ENCODE data around the gene ZBP1.

Gene ZBP1

GRCh38 chr20:57586370-57586793 is 33.8 kb downstream of the ZBP1 start:
- no CpG with 5 or more reads among the region's 8 CpGs for WGBS (ENCODE audit: extremely low coverage, insufficient coverage, insufficient read length)

GRCh38 chr20:57585466-57586213 is 34.6 kb downstream of the ZBP1 start:
- Histone ChIP-seq H3K23ac (ENCODE audit: low read length) (no peak overlapping the region), H3K18ac (ENCODE audit: low read length) (no peak overlapping the region), H3K27me3 (ENCODE audit: insufficient read depth, low read length) (no peaks in the 10 kb centered on the region), H3K36me3 (ENCODE audit: control insufficient read depth in 1 of 2, insufficient read depth in 2 of 2, low read length in 2 of 2) (no peaks in the 10 kb centered on the region), H2BK5ac (ENCODE audit: low read depth, low read length, poor library complexity) (no peak overlapping the region), H4K12ac (ENCODE audit: low read depth, low read length) (no peak overlapping the region), H3K79me1 (ENCODE audit: low read length) (no peaks in the 10 kb centered on the region), H3K79me2 (ENCODE audit: control insufficient read depth, insufficient read depth, low read length, poor library complexity) (no peaks in the 10 kb centered on the region), H3K27ac (ENCODE audit: low read depth, low read length) (no peak overlapping the region), H3K9me3 (ENCODE audit: insufficient read depth, low read depth, low read length) (peaks cover 9% of the 10 kb centered on the region), H3K14ac (ENCODE audit: low read length) (no peak overlapping the region), H2AK5ac (ENCODE audit: low read length) (no peak overlapping the region), H3K4me1 (ENCODE audit: control insufficient read depth in 1 of 2, insufficient read depth in 2 of 2, low read length in 2 of 2) (no peaks in the 10 kb centered on the region), H4K8ac (ENCODE audit: low read depth, low read length) (no peak overlapping the region), H3K4ac (ENCODE audit: low read depth, low read length) (no peak overlapping the region), H3K4me3 (ENCODE audit: low read depth, low read length) (no peak overlapping the region), H2AFZ (ENCODE audit: insufficient read depth, low read length, poor library complexity) (no peak overlapping the region), H3K9ac (ENCODE audit: low read length) (no peak overlapping the region), H3K4me2 (ENCODE audit: low read length) (no peak overlapping the region), H2BK120ac (ENCODE audit: insufficient read depth, low read length, poor library complexity) (no peak overlapping the region), H4K91ac (ENCODE audit: low read depth, low read length) (no peak overlapping the region), H2BK12ac (ENCODE audit: low read length) (no peak overlapping the region)
- no CpG with 5 or more reads among the region's 17 CpGs for WGBS (ENCODE audit: extremely low coverage, insufficient coverage, insufficient read length)
- DNase-seq: no peak

More at GRCh38 chr20:57586370-57586793, 33.8 kb downstream of the ZBP1 start:
- no peak for DNase-seq
- Histone ChIP-seq H3K4me3 (ENCODE audit: low read depth, low read length) (no peak overlapping the region), H4K12ac (ENCODE audit: low read depth, low read length) (no peak overlapping the region), H3K27me3 (ENCODE audit: insufficient read depth, low read length) (no peaks in the 10 kb centered on the region), H3K9me3 (ENCODE audit: insufficient read depth, low read depth, low read length) (peaks cover 9% of the 10 kb centered on the region), H3K14ac (ENCODE audit: low read length) (no peak overlapping the region), H2BK5ac (ENCODE audit: low read depth, low read length, poor library complexity) (no peak overlapping the region), H3K4me2 (ENCODE audit: low read length) (no peak overlapping the region), H3K9ac (ENCODE audit: low read length) (no peak overlapping the region), H2AFZ (ENCODE audit: insufficient read depth, low read length, poor library complexity) (no peak overlapping the region), H3K79me1 (ENCODE audit: low read length) (no peaks in the 10 kb centered on the region), H3K18ac (ENCODE audit: low read length) (no peak overlapping the region), H3K4me1 (ENCODE audit: control insufficient read depth in 1 of 2, insufficient read depth in 2 of 2, low read length in 2 of 2) (no peaks in the 10 kb centered on the region), H4K91ac (ENCODE audit: low read depth, low read length) (no peak overlapping the region), H2BK120ac (ENCODE audit: insufficient read depth, low read length, poor library complexity) (no peak overlapping the region), H3K4ac (ENCODE audit: low read depth, low read length) (no peak overlapping the region), H3K23ac (ENCODE audit: low read length) (no peak overlapping the region), H2AK5ac (ENCODE audit: low read length) (no peak overlapping the region), H3K79me2 (ENCODE audit: control insufficient read depth, insufficient read depth, low read length, poor library complexity) (no peaks in the 10 kb centered on the region), H3K27ac (ENCODE audit: low read depth, low read length) (no peak overlapping the region), H4K8ac (ENCODE audit: low read depth, low read length) (no peak overlapping the region), H3K36me3 (ENCODE audit: control insufficient read depth in 1 of 2, insufficient read depth in 2 of 2, low read length in 2 of 2) (no peaks in the 10 kb centered on the region), H2BK12ac (ENCODE audit: low read length) (no peak overlapping the region)

- no peak for DNase-seq
- Histone ChIP-seq H2BK120ac (ENCODE audit: insufficient read depth, low read length, poor library complexity) (no peak overlapping the region), H2BK5ac (ENCODE audit: low read depth, low read length, poor library complexity) (no peak overlapping the region), H2AFZ (ENCODE audit: insufficient read depth, low read length, poor library complexity) (no peak overlapping the region), H3K23ac (ENCODE audit: low read length) (no peak overlapping the region), H3K4me3 (ENCODE audit: low read depth, low read length) (no peak overlapping the region), H2BK12ac (ENCODE audit: low read length) (no peak overlapping the region), H4K8ac (ENCODE audit: low read depth, low read length) (no peak overlapping the region), H2AK5ac (ENCODE audit: low read length) (no peak overlapping the region), H3K4me2 (ENCODE audit: low read length) (no peak overlapping the region), H3K9me3 (ENCODE audit: insufficient read depth, low read depth, low read length) (peaks cover 9% of the 10 kb centered on the region), H3K79me2 (ENCODE audit: control insufficient read depth, insufficient read depth, low read length, poor library complexity) (no peaks in the 10 kb centered on the region), H4K12ac (ENCODE audit: low read depth, low read length) (no peak overlapping the region), H3K9ac (ENCODE audit: low read length) (no peak overlapping the region), H3K14ac (ENCODE audit: low read length) (no peak overlapping the region), H3K27me3 (ENCODE audit: insufficient read depth, low read length) (no peaks in the 10 kb centered on the region), H3K79me1 (ENCODE audit: low read length) (no peaks in the 10 kb centered on the region), H3K36me3 (ENCODE audit: control insufficient read depth in 1 of 2, insufficient read depth in 2 of 2, low read length in 2 of 2) (no peaks in the 10 kb centered on the region), H3K4me1 (ENCODE audit: control insufficient read depth in 1 of 2, insufficient read depth in 2 of 2, low read length in 2 of 2) (no peaks in the 10 kb centered on the region), H4K91ac (ENCODE audit: low read depth, low read length) (no peak overlapping the region), H3K27ac (ENCODE audit: low read depth, low read length) (no peak overlapping the region), H3K18ac (ENCODE audit: low read length) (no peak overlapping the region), H3K4ac (ENCODE audit: low read depth, low read length) (no peak overlapping the region)
- WGBS (ENCODE audit: extremely low coverage, insufficient coverage, insufficient read length): no CpG with 5 or more reads among the region's 8 CpGs
Observed at GRCh38 chr20:57584768-57585461, 35.3 kb downstream of the ZBP1 start.

- Histone ChIP-seq H4K8ac (ENCODE audit: low read depth, low read length) (no peak overlapping the region), H3K18ac (ENCODE audit: low read length) (no peak overlapping the region), H3K79me1 (ENCODE audit: low read length) (no peaks in the 10 kb centered on the region), H3K4me1 (ENCODE audit: control insufficient read depth in 1 of 2, insufficient read depth in 2 of 2, low read length in 2 of 2) (no peaks in the 10 kb centered on the region), H2AFZ (ENCODE audit: insufficient read depth, low read length, poor library complexity) (no peak overlapping the region), H3K36me3 (ENCODE audit: control insufficient read depth in 1 of 2, insufficient read depth in 2 of 2, low read length in 2 of 2) (no peaks in the 10 kb centered on the region), H3K23ac (ENCODE audit: low read length) (no peak overlapping the region), H3K14ac (ENCODE audit: low read length) (no peak overlapping the region), H2BK12ac (ENCODE audit: low read length) (no peak overlapping the region), H3K4ac (ENCODE audit: low read depth, low read length) (no peak overlapping the region), H3K27ac (ENCODE audit: low read depth, low read length) (no peak overlapping the region), H2BK120ac (ENCODE audit: insufficient read depth, low read length, poor library complexity) (no peak overlapping the region), H2BK5ac (ENCODE audit: low read depth, low read length, poor library complexity) (no peak overlapping the region), H3K4me3 (ENCODE audit: low read depth, low read length) (no peak overlapping the region), H3K9ac (ENCODE audit: low read length) (no peak overlapping the region), H2AK5ac (ENCODE audit: low read length) (no peak overlapping the region), H3K79me2 (ENCODE audit: control insufficient read depth, insufficient read depth, low read length, poor library complexity) (no peaks in the 10 kb centered on the region), H3K27me3 (ENCODE audit: insufficient read depth, low read length) (no peaks in the 10 kb centered on the region), H3K4me2 (ENCODE audit: low read length) (no peak overlapping the region), H4K91ac (ENCODE audit: low read depth, low read length) (no peak overlapping the region), H3K9me3 (ENCODE audit: insufficient read depth, low read depth, low read length) (peaks cover 5% of the 10 kb centered on the region), H4K12ac (ENCODE audit: low read depth, low read length) (no peak overlapping the region)
- WGBS (ENCODE audit: extremely low coverage, insufficient coverage, insufficient read length): no CpG with 5 or more reads among the region's 18 CpGs
- DNase-seq: no peak
Observed at GRCh38 chr20:57583289-57584257, 36.7 kb downstream of the ZBP1 start.

Measured in trophoblast cell (in vitro differentiated cells and primary cell).